Right forelimb (tissue), 1 donor: ENCODE data around the gene ZNF263.

Source experiments
- DNase-seq: peaks from one replicate; pipeline ENCODE4 v3.0.0-alpha.2; 2018

The ZNF263 gene

DNA sequence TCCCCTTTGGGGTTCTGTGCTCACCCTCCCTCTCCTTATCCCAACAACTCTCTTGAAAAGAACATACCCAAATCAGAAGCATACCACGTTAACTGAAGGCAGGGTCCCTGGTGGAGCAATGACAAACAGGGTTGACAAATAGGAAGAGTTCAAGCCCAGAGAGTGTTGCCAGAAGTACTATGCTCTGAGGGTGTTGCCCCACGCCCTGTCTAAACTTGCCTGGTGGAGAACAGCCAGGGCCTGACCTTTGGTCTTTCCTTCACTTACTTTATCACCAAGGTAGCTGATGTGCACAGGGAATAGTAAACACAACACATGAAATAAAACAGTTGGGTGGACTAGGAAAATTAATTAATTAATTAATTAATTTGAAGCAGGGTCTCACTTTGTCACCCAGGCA is 45.4 kb downstream of the ZNF263 start:
- DNase-seq, result no peak
